Thyroid gland (tissue), 4 donors: ENCODE measurements around the gene FKBP3. TPM values are rescaled to one million over a fixed set of nuclear protein-coding genes. Genes with fewer than 3 reads are reported as not detected.
A peak's percentile ranks its signal among the peaks of the same experiment; 100 is the strongest.

Experiments
- DNase-seq, 2 donors: peaks; one replicate each; pipeline ENCODE4 v3.0.0-alpha.2; 2019
- H3K27ac ChIP-seq, 3 donors: fragments of 200-600 bp; sonication (generic); 1 replicate in 2 of 3; 2 replicates in 1 of 3; pipeline ENCODE4 v1.5.1; 2016 to 2019; ENCODE audit warnings: mild to moderate bottlenecking in 1 of 3, moderate library complexity in 1 of 3
- H3K27me3 ChIP-seq: fragments of 200-600 bp; sonication (generic); one replicate; pipeline ENCODE4 v1.5.1; 2019
- H3K36me3 ChIP-seq, 2 donors: fragments of 200-600 bp; sonication (generic); one replicate each; pipeline ENCODE4 v1.5.1; 2016 to 2019
- H3K4me1 ChIP-seq, 2 donors: fragments of 200-600 bp; sonication (generic); one replicate each; pipeline ENCODE4 v1.5.1; 2017 to 2019
- H3K4me3 ChIP-seq, 3 donors: fragments of 200-600 bp; sonication (generic); replicated peaks in 1 of 3; 1 replicate in 2 of 3; 2 replicates in 1 of 3; pipeline ENCODE4 v1.5.1; 2016; ENCODE audit warnings: mild to moderate bottlenecking in 1 of 3
- H3K9me3 ChIP-seq: fragments of 200-600 bp; sonication (generic); one replicate; pipeline ENCODE4 v1.5.1; 2017
- POLR2A ChIP-seq, 2 donors: fragments of 450-650 bp; IDR thresholded peaks; one replicate each; pipeline ENCODE4 v1.6.1; 2017; ENCODE audit warnings: antibody characterized with exemption in 2 of 2, mild to moderate bottlenecking in 2 of 2, moderate library complexity in 1 of 2
- WGBS, 2 donors: methylation state at CpG; one replicate each; pipeline ENCODE4 v1.1.5; 2017; 5-methylcytosine and 5-hydroxymethylcytosine counted together
- intact Hi-C: fragments of 100-400 bp; cut with DNase I; formaldehyde crosslinking; loops from one replicate; pipeline ENCODE4 v1.15.1; 2023
- total RNA-seq, 4 donors: library from RNA; depleted of rRNA; stranded (reverse); fragments of >200 nt; gene quantifications; one replicate each; pipeline ENCODE4 v1.2.3, GENCODE V29; 2016
- TF ChIP-seq, protein P1 (sequence below), 6 experiments: fragments of 200-600 bp in 3 of 6; fragments of 450-650 bp in 3 of 6; sonication (generic) in 3 of 6; IDR thresholded peaks; one replicate each; pipeline ENCODE4 v1.5.1; 2016 to 2019; ENCODE audit warnings: antibody characterized with exemption in 6 of 6, mild to moderate bottlenecking in 2 of 6, inconsistent platforms in 1 of 6, moderate library complexity in 1 of 6

Gene FKBP3
- total RNA-seq = 10 to 100 TPM; 12.3 to 45.1 (median 40.9) TPM

DNA sequence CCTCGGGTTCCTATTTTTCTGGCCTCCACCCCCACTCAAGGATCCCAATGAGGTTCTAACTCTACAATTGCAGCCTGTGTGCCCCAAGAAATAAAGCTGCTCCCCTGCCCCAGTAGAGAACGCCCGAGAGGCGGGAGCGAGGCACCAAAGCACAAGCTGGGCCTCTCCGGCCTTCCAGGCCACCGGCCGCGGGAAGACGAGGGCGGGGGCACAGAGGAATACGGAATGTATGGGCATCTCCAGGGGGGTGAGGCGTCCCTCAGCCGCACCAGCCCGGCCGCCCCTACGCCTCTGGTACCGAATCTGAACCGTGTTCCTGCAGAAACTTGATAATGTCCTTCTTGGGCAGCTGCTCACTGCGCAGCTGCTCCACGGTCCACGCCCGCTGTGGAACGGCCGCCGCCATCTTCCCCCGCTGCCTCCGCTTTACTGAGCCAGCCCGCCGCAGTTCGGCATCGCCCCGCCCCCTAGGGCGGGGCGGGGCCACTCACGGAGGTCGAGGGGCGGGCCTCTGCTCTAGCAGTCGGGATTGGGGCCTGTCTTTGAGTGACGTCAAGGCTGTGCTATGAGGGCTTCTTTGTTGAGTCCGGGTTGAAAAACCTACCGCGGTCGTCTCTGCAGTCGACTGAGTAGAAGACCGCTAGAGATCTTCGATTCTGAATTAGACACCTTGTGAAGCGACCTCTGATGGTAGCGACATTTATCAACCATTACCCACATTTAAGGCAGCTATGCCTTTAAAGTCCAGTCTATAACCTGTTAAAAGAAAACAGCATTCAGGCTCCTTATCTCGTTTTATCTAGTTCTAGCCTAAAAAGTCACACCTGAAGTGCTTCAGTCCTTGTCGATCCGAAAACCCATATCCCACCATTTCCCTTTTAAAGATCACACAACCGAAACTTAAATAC lies at the start of gene FKBP3:
TSS of gene FKBP3 (minus strand) at position 431 of the 908 bp plus-strand sequence. CDS start at position 406, 25 bp downstream.
- peak within 1 kb of the TSS; percentile 65 to 75 (median 68) for H3K27ac ChIP-seq
- H3K4me3 ChIP-seq = peak within 1 kb of the TSS; percentile 6 to 78 (median 61)
- H3K4me1 ChIP-seq = peaks cover 9 to 14% of the 10 kb centered on the region in 2 donors
- intact Hi-C loops = loop anchor here (5.0 to 10.0 kb wide), 3 partner anchors 50 to 172 kb away; partner anchors contain the start of genes KLHL28, MIS18BP1, PRPF39 and TOGARAM1
- no peaks in the 10 kb centered on the region for H3K36me3 ChIP-seq
- no peaks in the 10 kb centered on the region for H3K9me3 ChIP-seq
- WGBS, 2 donors = 0 to 1% methylated on average over 37 to 43 of the region's 53 CpGs
- peak; percentile 98 for DNase-seq
- TF ChIP-seq POLR2A (IDR thresholded peaks at IDR 0.05) = peak; percentile 24 to 84
- TF ChIP-seq, protein P1, sequence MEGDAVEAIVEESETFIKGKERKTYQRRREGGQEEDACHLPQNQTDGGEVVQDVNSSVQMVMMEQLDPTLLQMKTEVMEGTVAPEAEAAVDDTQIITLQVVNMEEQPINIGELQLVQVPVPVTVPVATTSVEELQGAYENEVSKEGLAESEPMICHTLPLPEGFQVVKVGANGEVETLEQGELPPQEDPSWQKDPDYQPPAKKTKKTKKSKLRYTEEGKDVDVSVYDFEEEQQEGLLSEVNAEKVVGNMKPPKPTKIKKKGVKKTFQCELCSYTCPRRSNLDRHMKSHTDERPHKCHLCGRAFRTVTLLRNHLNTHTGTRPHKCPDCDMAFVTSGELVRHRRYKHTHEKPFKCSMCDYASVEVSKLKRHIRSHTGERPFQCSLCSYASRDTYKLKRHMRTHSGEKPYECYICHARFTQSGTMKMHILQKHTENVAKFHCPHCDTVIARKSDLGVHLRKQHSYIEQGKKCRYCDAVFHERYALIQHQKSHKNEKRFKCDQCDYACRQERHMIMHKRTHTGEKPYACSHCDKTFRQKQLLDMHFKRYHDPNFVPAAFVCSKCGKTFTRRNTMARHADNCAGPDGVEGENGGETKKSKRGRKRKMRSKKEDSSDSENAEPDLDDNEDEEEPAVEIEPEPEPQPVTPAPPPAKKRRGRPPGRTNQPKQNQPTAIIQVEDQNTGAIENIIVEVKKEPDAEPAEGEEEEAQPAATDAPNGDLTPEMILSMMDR (IDR thresholded peaks at IDR 0.05) = no peak
- no peaks in the 10 kb centered on the region for H3K27me3 ChIP-seq

DNA sequence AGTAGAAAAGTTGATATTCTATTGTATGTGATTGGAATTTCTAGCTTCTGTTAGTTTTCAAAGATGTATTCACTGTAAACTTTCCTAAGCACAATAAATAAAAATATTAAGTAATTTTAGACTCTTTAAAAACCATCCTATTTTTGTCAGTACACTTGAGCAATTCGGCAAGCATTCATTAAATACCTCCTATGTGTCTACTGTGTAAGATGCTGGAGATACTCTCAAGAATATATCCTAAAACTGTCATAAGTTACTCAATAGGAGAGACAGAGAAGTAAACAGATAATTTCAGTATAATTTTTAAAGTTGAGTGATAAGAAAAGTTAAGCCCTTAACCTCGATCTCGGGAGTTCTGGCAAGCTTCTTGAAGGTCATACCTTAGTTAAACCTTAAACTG lies 47.5 kb upstream of the FKBP3 start:
- intact Hi-C loops = no loop called here
- no peak for DNase-seq
- Histone ChIP-seq H3K27me3 (no peaks in the 10 kb centered on the region), H3K4me3 (no peak overlapping the region), H3K27ac (no peak overlapping the region), H3K36me3 (no peaks in the 10 kb centered on the region), H3K4me1 (no peaks in the 10 kb centered on the region), H3K9me3 (no peaks in the 10 kb centered on the region)
- WGBS, 2 donors = 91 to 92% methylated on average over 3 of the region's 3 CpGs
- TF ChIP-seq, protein P1 (IDR thresholded peaks at IDR 0.05) = no peak
- TF ChIP-seq POLR2A (IDR thresholded peaks at IDR 0.05) = no peak

DNA sequence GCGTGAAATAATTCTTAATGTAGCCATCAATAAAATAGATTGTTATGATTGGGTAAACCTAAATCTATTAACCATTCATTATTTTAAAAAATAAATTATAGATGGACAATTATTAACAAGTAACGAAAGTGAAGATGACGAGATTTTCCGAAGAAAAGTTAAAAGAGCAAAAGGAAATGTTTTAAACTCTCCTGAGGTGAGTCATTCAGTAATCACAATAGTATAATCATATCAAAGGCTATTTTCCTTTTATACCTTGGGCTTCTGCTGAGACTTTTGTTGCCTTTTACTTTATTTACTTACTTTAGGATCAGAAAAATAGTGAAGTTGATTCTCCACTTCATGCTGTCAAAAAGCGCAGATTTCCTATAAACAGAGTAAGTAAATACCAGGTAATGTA lies 47.0 kb upstream of the FKBP3 start:
- Histone ChIP-seq H3K4me3 (no peak overlapping the region), H3K4me1 (no peaks in the 10 kb centered on the region), H3K27me3 (no peaks in the 10 kb centered on the region), H3K9me3 (no peaks in the 10 kb centered on the region), H3K36me3 (no peaks in the 10 kb centered on the region), H3K27ac (no peak overlapping the region)
- TF ChIP-seq, protein P1 (IDR thresholded peaks at IDR 0.05) = no peak
- TF ChIP-seq POLR2A (IDR thresholded peaks at IDR 0.05) = no peak
- intact Hi-C loops = no loop called here
- 97% methylated on average over 5 of the region's 5 CpGs for WGBS, 2 donors
- no peak for DNase-seq

- H3K9me3 ChIP-seq = no peaks in the 10 kb centered on the region
- no peak for DNase-seq
- H3K27me3 ChIP-seq = no peaks in the 10 kb centered on the region
- no peaks in the 10 kb centered on the region for H3K4me1 ChIP-seq
- TF ChIP-seq POLR2A (IDR thresholded peaks at IDR 0.05) = no peak
- TF ChIP-seq, protein P1 (IDR thresholded peaks at IDR 0.05) = no peak
- intact Hi-C loops = no loop called here
- no peak overlapping the region for H3K4me3 ChIP-seq
- no peak overlapping the region for H3K27ac ChIP-seq
- H3K36me3 ChIP-seq = no peaks in the 10 kb centered on the region
- WGBS, 2 donors = 94% methylated on average over 5 of the region's 5 CpGs
Measured at GRCh38 chr14:45177076-45177475, 42.8 kb upstream of the FKBP3 start.

- no peaks in the 10 kb centered on the region for H3K9me3 ChIP-seq
- H3K4me3 ChIP-seq = no peak overlapping the region
- intact Hi-C loops = no loop called here
- TF ChIP-seq POLR2A (IDR thresholded peaks at IDR 0.05) = no peak
- TF ChIP-seq, protein P1 (IDR thresholded peaks at IDR 0.05) = no peak
- H3K4me1 ChIP-seq = no peaks in the 10 kb centered on the region
- no peak overlapping the region for H3K27ac ChIP-seq
- no peaks in the 10 kb centered on the region for H3K27me3 ChIP-seq
- DNase-seq = no peak
- H3K36me3 ChIP-seq = no peaks in the 10 kb centered on the region
Measured at GRCh38 chr14:45169906-45170305, 35.6 kb upstream of the FKBP3 start.
